RPMI8226 (cell line): ENCODE data around the gene SRRM3.
"Not testable (repeated sequence)": the region's sequence is repeated elsewhere in the genome, so short reads cannot be mapped to it uniquely, and the experiment has no call there.

Source experiments
- DNase-seq: peaks from one replicate; pipeline ENCODE4 v3.0.0-alpha.2; 2015

Gene SRRM3

DNA sequence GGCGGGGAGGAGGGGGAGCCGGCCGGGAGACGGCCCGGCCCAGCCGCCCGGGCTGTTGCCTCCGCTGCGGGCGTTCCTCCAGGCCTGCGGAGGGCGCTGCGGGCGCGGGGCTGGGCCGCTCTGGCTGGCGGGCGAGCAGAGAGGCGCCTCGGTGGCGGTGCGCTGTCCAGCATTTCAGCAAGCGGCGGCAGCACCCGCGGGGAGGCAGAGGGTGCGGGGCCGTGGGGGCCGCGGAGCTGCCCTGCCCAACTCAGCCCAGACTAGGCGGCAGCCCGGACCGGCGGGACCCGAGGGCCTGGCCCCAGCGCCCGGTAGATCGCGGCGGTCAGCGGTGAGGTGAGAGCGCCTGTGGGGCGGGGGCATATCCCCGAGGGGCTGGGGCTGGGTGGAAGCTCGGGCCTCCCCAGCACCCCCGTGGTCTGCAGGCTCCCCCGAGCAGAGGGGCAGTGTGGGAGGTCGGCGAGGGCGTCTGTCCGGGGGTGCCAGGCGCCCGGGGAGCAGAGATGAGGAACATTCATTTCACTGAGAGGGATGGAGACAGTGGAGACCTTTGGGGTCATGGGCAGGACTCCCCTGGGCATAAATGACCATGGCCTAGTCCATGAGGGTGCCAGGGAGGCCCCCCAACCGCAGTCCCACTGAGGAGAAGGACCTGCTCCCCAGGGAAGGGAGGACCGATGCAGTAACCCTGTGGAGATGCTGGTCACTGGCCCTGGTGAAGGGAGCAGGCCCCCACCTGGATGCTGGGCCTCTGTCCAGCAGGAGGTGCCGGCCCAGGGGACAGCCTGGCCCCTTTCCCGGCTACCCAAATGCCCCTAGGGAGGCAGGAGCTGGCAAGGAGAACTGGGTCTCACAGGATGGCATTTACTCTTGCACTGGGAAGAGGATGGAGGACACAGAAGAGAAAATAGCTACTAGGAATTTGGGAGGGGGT, at the start of gene SRRM3:
SRRM3 (plus strand) TSS at position 165 of the 934 bp plus-strand sequence. CDS start 33,171 bp downstream, outside the sequence.
- DNase-seq, result peak; percentile 90

DNA sequence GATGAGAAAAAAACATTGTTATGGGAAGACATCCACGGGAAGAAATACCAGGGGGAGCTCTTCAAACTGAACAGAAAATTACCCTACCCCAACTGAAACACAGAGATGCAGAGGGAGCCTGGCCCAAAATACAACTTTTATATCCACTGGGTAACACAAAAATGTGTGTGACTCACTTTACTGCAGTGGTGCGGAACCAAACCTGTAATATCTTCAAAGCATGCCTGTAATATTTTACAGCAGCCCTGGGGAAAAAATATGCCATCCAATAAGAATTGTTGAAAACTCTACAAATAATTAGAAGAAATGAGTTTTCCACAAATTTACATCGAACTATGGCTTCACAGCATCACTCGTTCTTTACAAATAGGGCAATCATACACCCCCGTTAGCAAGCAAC, 49.8 kb upstream of the SRRM3 start:
- DNase-seq, result no peak

GRCh38 chr7:76153571-76154230, 48.0 kb upstream of the SRRM3 start:
- not testable (repeated sequence) for DNase-seq

- peak; percentile 60 for DNase-seq
These were observed 45.8 kb upstream of the SRRM3 start for GRCh38 chr7:76155938-76156337.

DNA sequence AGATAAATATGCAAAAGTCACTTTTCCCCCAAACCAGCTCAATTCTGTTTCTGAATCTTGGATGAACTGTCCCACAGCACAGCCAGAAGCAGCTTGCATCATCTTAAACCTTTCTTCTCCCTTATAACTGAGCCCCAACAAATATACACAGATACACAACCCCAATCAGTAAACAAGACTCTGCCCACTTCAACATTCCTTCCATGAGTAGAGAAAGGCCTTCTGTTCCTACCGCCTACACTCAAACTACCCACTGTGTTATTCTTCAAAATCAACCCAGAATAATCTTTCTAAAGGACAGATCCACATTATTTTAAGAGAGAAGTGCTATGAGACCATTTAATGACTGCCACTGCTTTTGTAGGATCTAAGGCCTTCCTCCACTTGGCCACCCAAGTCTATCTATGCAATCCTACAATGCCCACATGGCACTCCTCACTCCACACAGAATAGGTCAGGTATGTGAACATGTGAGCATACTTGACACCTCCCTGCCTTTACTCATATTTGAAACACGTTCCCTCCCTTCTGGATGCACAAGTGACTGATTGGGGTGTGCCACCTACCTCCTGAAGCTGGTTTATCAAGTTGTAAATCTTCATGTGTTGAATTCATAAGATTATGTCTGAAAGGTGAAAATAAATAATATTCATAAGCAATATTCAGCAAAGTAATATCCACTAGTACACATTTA, 44.6 kb upstream of the SRRM3 start:
- not testable (repeated sequence) for DNase-seq

GRCh38 chr7:76158416-76158815, 43.3 kb upstream of the SRRM3 start:
- not testable (repeated sequence) for DNase-seq

DNA sequence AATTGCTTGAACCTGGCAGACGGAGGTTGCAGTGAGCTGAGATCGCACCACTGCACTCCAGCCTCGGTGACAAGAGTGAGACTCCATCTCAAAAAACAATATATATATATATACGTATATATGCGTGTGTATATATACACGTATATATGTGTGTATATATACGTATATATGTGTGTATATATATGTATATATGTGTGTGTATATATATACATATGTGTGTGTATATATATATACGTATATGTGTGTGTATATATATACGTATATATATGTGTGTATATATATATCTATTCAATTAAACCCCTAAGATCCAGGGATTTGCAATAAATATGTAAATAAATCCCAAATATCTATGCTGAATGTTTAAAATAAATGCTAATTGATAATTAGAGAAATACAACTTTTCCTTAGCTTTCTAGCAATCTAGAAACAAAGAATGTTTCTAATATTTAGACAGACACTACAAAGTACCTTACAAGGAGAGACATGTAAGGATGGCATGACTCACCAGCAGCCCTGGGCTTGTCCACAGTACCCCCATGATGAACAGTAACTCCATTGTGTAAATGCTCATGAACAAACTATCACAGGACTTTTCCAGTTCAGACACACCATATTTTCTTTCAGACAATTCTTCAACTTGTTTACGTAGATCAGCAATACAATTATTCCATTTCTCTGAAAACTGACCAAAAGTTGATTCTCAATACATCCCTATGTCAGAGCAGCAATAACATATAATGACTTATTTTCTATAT, 39.1 kb upstream of the SRRM3 start:
- DNase-seq, result not testable (repeated sequence)

GRCh38 chr7:76163812-76164211, 37.9 kb upstream of the SRRM3 start:
- DNase-seq, result not testable (repeated sequence)

GRCh38 chr7:76165106-76165972, 36.4 kb upstream of the SRRM3 start:
- DNase-seq, result no peak

DNA sequence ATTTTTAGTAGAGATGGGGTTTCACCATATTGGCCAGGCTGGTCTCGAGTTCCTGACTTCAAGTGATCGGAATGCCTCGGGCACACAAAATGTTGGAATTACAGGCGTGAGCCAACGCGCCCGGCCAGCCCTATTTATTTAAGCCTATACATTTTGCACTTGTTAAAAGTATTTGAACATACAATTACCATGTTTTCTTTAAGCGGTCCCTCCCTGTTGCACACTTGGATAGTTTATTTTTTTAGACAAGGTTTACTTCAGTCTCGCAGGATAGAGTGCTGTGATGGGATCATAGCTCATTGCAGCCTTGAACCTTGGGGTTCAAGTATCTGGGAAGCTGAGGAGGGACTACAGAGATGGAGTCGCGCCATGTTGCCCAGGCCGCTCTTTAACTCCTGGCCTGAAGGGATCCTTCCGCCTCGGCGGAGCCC, 35.7 kb upstream of the SRRM3 start:
- DNase-seq, result no peak

DNA sequence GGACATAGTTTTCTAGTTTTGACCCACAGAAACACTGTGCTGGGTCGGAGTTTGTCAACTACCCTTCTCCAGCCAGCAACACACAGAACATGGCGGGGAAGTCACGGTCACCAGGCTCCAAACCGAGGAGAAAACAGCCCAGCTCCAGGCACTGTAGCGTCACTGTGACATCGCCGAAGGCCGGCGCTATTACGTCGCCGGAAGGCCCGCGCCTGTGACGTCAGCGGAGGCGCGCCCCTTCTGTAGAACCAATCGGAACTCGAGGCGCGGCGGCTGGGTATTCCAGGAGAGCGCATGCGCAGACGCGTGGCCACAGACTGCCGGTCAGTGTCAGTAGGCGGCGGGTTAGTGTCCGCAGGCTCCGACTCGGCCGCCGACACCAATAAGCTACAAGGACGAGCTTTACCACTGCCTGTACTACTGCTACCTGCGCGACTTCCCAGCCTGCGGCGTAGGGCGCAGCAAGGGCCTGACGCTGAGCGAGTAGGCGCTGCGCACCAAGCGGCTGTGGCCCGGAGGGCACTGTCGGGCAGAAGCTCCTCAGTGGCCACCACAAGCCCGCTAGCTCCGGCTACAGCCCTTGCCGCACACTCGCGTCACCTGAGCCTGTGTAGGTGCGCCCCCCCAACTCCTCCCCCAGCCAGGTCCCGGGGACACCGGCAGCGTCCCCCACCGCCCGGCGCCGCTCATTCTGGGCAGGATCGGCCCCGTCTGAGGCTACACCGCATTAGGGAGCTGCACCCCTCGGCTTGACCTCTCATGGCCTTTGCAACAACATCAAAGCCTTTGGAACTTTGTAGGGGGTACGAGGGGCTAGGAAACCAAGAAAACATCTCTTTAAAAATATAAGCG, 35.1 kb upstream of the SRRM3 start:
- peak; percentile 88 for DNase-seq

GRCh38 chr7:76173566-76174205, 28.0 kb upstream of the SRRM3 start:
- no peak for DNase-seq

DNA sequence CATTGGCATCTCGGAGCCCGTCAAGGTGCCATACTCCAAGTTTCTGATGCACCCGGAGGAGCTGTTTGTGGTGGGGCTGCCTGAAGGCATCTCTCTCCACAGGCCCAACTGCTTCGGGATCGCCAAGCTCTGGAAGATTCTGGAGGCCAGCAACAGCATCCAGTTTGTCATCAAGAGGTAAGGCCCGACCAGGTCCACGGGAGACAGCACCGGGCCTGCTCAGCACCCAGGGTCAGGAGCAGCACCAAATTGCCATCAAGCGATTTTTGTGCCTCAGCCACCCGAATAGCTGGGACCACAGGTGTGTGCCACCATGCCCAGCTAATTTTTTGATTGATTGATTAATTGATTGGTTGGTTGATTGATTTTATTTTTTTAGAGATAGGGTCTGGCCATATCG, 24.7 kb upstream of the SRRM3 start:
- not testable (repeated sequence) for DNase-seq

DNA sequence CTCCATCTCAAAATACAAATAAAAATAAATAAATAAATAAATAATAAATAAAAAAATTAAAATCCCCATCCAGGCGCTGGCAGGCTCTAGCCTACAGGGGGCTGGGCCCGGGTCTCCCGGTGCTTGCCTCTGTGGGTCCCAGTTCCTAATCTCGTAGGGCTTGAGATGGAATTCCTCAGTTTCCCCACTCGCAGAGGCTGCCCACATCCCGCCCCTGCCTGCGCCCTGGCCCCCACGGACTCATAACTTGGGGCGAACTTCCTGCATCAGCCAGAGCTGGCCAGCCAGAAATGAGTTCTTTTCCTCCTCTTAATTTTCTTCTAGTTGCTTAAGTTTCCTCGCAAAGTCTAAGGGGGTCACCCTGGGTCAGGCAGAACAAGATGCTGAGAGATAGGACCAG, 22.0 kb upstream of the SRRM3 start:
- DNase-seq, result no peak

- no peak for DNase-seq
These were observed 19.3 kb upstream of the SRRM3 start for GRCh38 chr7:76182225-76182960.

DNA sequence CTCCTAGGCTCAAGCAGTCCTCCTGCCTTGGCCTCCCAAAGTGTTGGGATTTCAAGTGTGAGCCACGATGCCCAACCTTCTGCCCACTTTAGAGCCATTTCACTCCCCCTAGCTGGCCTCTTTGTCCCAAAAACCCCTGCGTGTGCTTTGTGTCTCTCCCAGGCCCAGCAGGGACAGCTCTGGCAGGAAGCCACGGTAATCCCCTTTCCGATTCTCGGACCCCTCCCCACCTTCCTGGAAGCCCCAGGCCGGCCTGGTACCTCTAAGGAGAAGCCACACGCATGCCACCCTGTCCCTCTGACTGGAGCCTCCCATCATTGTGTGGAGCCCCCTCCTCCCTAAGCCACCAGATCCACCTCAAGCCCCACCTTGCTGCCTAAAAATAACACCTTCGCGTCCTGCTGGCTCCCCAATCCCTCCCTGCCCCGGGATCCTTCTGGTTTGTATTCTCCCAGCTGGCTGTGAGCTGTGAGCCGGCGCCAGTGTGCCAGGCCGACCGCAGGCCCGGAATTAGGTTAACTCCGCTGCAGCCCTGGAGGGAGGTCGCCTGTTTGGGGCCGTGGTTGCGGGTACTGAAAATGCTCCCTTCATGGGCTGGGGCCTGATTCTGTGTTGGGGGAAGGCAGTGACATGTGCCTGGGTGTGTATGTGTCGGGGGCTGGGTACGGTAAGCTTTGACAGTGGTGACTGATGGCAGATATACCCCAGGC, 16.4 kb upstream of the SRRM3 start:
- no peak for DNase-seq

DNA sequence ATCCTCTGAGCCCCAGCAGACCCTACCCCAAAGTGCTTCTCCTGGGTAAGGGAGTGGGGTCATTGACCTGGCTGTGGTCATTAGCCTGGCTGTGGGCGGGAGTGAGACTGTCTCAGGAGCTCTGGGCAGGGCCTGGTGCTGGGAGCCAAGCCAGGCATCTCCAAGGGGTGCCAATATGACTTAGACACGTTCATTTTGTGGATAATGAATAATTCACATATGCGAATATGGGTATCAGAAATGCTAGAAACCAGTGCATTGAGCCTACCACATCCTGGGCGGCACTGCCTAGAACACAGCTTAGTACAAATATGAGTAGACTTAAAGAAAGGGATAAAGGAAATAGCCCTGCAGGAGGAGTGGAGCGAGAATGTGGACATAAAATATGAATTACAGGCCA, 14.4 kb upstream of the SRRM3 start:
- DNase-seq, result no peak

DNA sequence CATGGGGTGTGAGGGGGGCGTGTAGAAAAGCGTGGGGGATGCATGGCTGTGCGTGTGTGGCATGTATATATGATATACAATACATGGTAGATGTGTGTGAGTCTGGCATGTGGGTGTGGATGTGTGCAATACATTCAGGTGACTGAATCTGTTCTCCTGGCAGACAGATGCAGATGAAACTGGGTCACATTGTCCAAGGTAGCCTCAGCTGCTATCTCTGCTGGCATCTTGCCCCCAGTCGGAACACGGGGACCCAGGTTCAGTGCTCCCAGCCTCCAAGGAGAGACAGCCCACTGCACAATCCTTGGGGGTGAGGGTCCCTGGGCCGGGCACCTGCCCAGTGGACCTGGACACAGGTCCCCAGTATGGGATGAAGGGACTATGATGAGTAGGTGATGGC, 12.4 kb upstream of the SRRM3 start:
- no peak for DNase-seq

DNA sequence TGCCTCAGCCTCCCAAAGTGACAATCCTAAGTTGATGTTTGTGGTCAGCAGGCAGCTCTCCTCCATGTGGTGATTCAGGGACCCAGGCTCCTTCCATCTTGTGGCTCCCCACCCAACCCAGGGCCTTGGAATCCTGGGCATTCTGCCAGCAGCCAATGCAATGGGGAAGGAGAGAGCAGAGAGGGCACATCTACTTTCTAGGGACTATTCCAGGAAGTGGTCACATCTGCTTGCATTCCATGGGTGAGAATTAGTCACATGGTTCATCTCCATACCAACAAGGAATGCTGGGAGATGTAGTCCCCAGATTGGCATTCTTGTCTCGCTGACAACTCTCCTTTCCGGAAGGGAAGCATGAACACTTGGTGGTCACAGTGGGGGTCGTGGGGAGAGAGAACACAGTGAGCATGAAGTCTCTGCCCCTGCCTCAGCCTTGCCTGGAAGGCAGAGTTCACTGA, 9.9 kb upstream of the SRRM3 start:
- DNase-seq, result peak; percentile 39
